Lower leg skin (tissue), 3 donors: Measurements from ENCODE around the gene PTPRN2.

ENCODE experiments used
- CTCF ChIP-seq, 3 donors: fragments of 450-650 bp; IDR thresholded peaks; one replicate each; pipeline ENCODE4 v1.5.1; 2016; ENCODE audit warnings: antibody characterized with exemption in 3 of 3, mild to moderate bottlenecking in 3 of 3, moderate library complexity in 2 of 3
- POLR2A ChIP-seq, 2 donors: fragments of 450-650 bp; IDR thresholded peaks; one replicate each; pipeline ENCODE4 v1.6.1; 2016 to 2017; ENCODE audit warnings: antibody characterized with exemption in 2 of 2, mild to moderate bottlenecking in 1 of 2, moderate library complexity in 1 of 2

DNA sequence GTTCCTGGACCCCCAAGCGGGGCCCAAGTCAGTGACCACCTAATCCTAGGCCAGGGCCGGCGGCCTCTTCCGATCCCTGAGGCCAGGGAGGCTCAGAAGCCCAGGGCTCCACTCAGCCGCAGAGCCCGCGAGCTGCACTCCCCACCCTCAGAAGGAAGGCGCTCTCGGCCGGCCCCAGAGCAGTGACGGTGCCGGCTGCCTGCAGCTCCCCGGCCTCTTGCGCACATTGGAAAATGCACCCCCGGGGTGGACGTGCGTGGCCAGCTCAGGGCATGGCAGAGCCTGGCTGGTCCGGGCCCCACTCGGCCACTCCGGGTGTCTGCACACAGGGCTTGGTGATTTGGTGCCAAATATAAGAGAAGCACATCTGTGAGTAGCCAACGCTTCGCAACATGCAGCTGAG, 269.1 kb downstream of the PTPRN2 start:
- TF ChIP-seq CTCF (IDR thresholded peaks at IDR 0.05) (no peak), POLR2A (IDR thresholded peaks at IDR 0.05) (no peak)
